Right cardiac atrium (tissue), 5 donors: Measurements from ENCODE around the gene RIBC2. TPM values are rescaled to one million over a fixed set of nuclear protein-coding genes. Genes with fewer than 3 reads are reported as not detected.
A peak's percentile ranks its signal among the peaks of the same experiment; 100 is the strongest.

Experiments
- ATAC-seq, 2 donors: fragments of 200-7000 bp; cut with Tn5 transposase; one replicate each; pipeline versions ENCODE4 v1.8.0 to v1.9.1; 2020; ENCODE audit warnings: moderate library complexity in 2 of 2, mild to moderate bottlenecking in 1 of 2
- DNase-seq, 3 donors: peaks; one replicate each; pipeline ENCODE4 v3.0.0-alpha.2; 2020
- H3K27ac ChIP-seq: one replicate; pipeline ENCODE4 v1.5.1; 2013; ENCODE audit warnings: mild to moderate bottlenecking, low read length, control low read depth, moderate library complexity
- H3K27me3 ChIP-seq: one replicate; pipeline ENCODE4 v1.6.1; 2013; ENCODE audit not compliant: control insufficient read depth, insufficient read depth
- H3K4me1 ChIP-seq: one replicate; pipeline ENCODE4 v1.6.1; 2013; ENCODE audit warnings: low read length; ENCODE audit not compliant: control insufficient read depth, insufficient read depth
- H3K4me3 ChIP-seq: one replicate; pipeline ENCODE4 v1.5.1; 2013; ENCODE audit warnings: low read length, control low read depth
- H3K9me3 ChIP-seq: one replicate; pipeline ENCODE4 v1.6.1; 2013; ENCODE audit warnings: low read length; ENCODE audit not compliant: control insufficient read depth
- WGBS: extraction: QIAGEN DNeasy Blood & Tissue Kit; methylation state at CpG from one replicate; pipeline ENCODE4 v1.1.7; 2013; 5-methylcytosine and 5-hydroxymethylcytosine counted together
- intact Hi-C, 4 donors: fragments of 100-400 bp; cut with DNase I; formaldehyde crosslinking; loops; one replicate each; pipeline versions ENCODE4 v1.11.0 to v1.14.0; 2022 to 2023
- polyA plus RNA-seq: library from polyadenylated mRNA; stranded (reverse); fragments of 200-250 nt; gene quantifications from one replicate; pipeline ENCODE4 v1.2.3, GENCODE V29; 2013
- total RNA-seq, 4 donors: library from RNA; stranded (reverse); fragmentation: NEBNext Ultra II Directional; extraction: Animal tissue kit (Norgen Biotek cat#: 25700); gene quantifications; one replicate each; pipeline ENCODE4 v1.2.1, GENCODE V29; 2021
- donor health status: healthy with polysubstance abuse.
- donor health status: DM: no; HTN: yes; CAD: no.
- donor health status: DM: no; HTN: no; CAD: no.
- donor health status: DM: no; HTN: yes; CAD: no; lungs with severe emphysema.
- donor health status: DM: yes; HTN: yes; CAD: no.

RIBC2 gene
- total and polyA plus RNA-seq, 5 donors: 0.16 to 0.29 TPM; not detected in 3

GRCh38 chr22:45425531-45426265 is 12.2 kb downstream of the RIBC2 start:
- intact Hi-C loops: no loop called here
- 92% methylated on average over 23 of the region's 23 CpGs for WGBS
- DNase-seq: no peak

GRCh38 chr22:45426387-45426786 is 12.9 kb downstream of the RIBC2 start:
- H3K9me3 ChIP-seq: no peaks in the 10 kb centered on the region
- DNase-seq (no peak), ATAC-seq (no peak)
- WGBS: 97% methylated on average over 9 of the region's 9 CpGs
- no peaks in the 10 kb centered on the region for H3K4me1 ChIP-seq
- no peaks in the 10 kb centered on the region for H3K27me3 ChIP-seq
- H3K4me3 ChIP-seq: no peak overlapping the region
- no peak overlapping the region for H3K27ac ChIP-seq
- intact Hi-C loops: no loop called here

More at GRCh38 chr22:45425531-45426265, 12.2 kb downstream of the RIBC2 start:
- no peak overlapping the region for H3K4me3 ChIP-seq
- H3K9me3 ChIP-seq: no peaks in the 10 kb centered on the region
- H3K27ac ChIP-seq: no peak overlapping the region
- no peaks in the 10 kb centered on the region for H3K27me3 ChIP-seq
- ATAC-seq: no peak
- H3K4me1 ChIP-seq: no peaks in the 10 kb centered on the region

- no peak for ATAC-seq
- no peaks in the 10 kb centered on the region for H3K9me3 ChIP-seq
- no peaks in the 10 kb centered on the region for H3K4me1 ChIP-seq
- no peak overlapping the region for H3K4me3 ChIP-seq
- WGBS: 71% methylated on average over 2 of the region's 2 CpGs
- intact Hi-C loops: no loop called here
- no peak overlapping the region for H3K27ac ChIP-seq
- no peaks in the 10 kb centered on the region for H3K27me3 ChIP-seq
- DNase-seq: no peak
Observed at GRCh38 chr22:45427114-45427513, 13.6 kb downstream of the RIBC2 start.

GRCh38 chr22:45428391-45429385 is 15.2 kb downstream of the RIBC2 start:
- WGBS: 89% methylated on average over 19 of the region's 19 CpGs
- Histone ChIP-seq H3K9me3 (no peaks in the 10 kb centered on the region), H3K4me3 (no peak overlapping the region), H3K27me3 (no peaks in the 10 kb centered on the region), H3K27ac (no peak overlapping the region), H3K4me1 (no peaks in the 10 kb centered on the region)
- intact Hi-C loops: no loop called here
- DNase-seq (no peak), ATAC-seq (no peak)

- H3K27me3 ChIP-seq: no peaks in the 10 kb centered on the region
- no peak overlapping the region for H3K27ac ChIP-seq
- no peak overlapping the region for H3K4me3 ChIP-seq
- WGBS: 89% methylated on average over 10 of the region's 10 CpGs
- intact Hi-C loops: no loop called here
- no peaks in the 10 kb centered on the region for H3K4me1 ChIP-seq
- no peaks in the 10 kb centered on the region for H3K9me3 ChIP-seq
- peak in 1 of 3 donors; percentile 23 for DNase-seq
- ATAC-seq: no peak
Observed at GRCh38 chr22:45429424-45429823, 15.9 kb downstream of the RIBC2 start.

- no peak overlapping the region for H3K27ac ChIP-seq
- H3K27me3 ChIP-seq: no peaks in the 10 kb centered on the region
- H3K9me3 ChIP-seq: no peaks in the 10 kb centered on the region
- no peak for ATAC-seq
- peaks cover under 1% of the 10 kb centered on the region for H3K4me1 ChIP-seq
- 82% methylated on average over 18 of the region's 18 CpGs for WGBS
- H3K4me3 ChIP-seq: no peak overlapping the region
- DNase-seq: peak in 1 of 3 donors; percentile 31
- intact Hi-C loops: loop anchor here in 1 of 4 donors (10.0 kb wide), 1 partner anchor 115 kb away; no protein-coding TSS in a partner anchor
Observed at GRCh38 chr22:45429981-45430775, 16.7 kb downstream of the RIBC2 start.

- no peak overlapping the region for H3K4me3 ChIP-seq
- WGBS: 90% methylated on average over 19 of the region's 19 CpGs
- no peaks in the 10 kb centered on the region for H3K9me3 ChIP-seq
- H3K27me3 ChIP-seq: no peaks in the 10 kb centered on the region
- H3K27ac ChIP-seq: no peak overlapping the region
- ATAC-seq (no peak), DNase-seq (peak in 1 of 3 donors; percentile 27)
- intact Hi-C loops: loop anchor here in 1 of 4 donors (10.0 kb wide), 1 partner anchor 114 kb away; no protein-coding TSS in a partner anchor
- peaks cover 4% of the 10 kb centered on the region for H3K4me1 ChIP-seq
Observed at GRCh38 chr22:45430871-45431270, 17.4 kb downstream of the RIBC2 start.

- intact Hi-C loops: loop anchor here (1.0 to 10.0 kb wide), 4 partner anchors 110 to 168 kb away; no protein-coding TSS in a partner anchor
- no peaks in the 10 kb centered on the region for H3K9me3 ChIP-seq
- ATAC-seq: no peak
- WGBS: 82% methylated on average over 6 of the region's 6 CpGs
- no peak overlapping the region for H3K27ac ChIP-seq
- DNase-seq: no peak
- H3K4me1 ChIP-seq: peaks cover 4% of the 10 kb centered on the region
- H3K4me3 ChIP-seq: no peak overlapping the region
- no peaks in the 10 kb centered on the region for H3K27me3 ChIP-seq
Observed at GRCh38 chr22:45434981-45435380, 21.5 kb downstream of the RIBC2 start.

- intact Hi-C loops: loop anchor here (1.0 to 10.0 kb wide), 4 partner anchors 109 to 168 kb away; no protein-coding TSS in a partner anchor
- Histone ChIP-seq H3K27ac (peak overlapping the region; percentile 70), H3K9me3 (no peaks in the 10 kb centered on the region), H3K4me3 (peak overlapping the region; percentile 35), H3K4me1 (peaks cover 4% of the 10 kb centered on the region), H3K27me3 (no peaks in the 10 kb centered on the region)
- DNase-seq (peak; percentile 87 to 95 (median 94)), ATAC-seq (peak; percentile 94 to 95)
- 3% methylated on average over 20 of the region's 20 CpGs for WGBS
Observed at GRCh38 chr22:45435544-45436139, 22.1 kb downstream of the RIBC2 start.
